ENCODE measurements around the gene CCER1.

DNA sequence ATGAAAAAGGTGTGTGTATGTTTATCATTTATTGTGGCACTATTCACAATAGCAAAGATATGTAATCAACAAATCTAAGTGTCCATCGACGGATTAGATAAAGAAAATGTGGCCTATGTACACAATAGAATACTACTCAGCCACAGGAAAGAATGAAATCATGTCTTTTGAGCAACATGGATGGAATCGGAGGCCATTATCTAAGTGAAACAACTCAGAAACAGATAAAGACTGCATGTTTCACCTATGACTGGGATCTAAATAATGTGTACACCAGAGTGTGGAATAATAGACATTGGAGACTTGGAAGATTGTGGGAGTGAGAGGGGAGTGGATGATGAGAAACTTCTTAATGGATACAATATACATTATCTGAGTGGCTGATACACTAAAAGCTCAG, 44.0 kb downstream of the CCER1 start:
- TF ChIP-seq EZH2phosphoT487 (IDR thresholded peaks at IDR 0.05; ENCODE audit: insufficient read depth, low read depth): no peak
- TF ChIP-seq EZH2 (IDR thresholded peaks at IDR 0.05; ENCODE audit: insufficient read depth, poor library complexity, severe bottlenecking): no peak

Data from GM23248 (cell line).